ENCODE results near the gene JARID2.

JARID2 gene

DNA sequence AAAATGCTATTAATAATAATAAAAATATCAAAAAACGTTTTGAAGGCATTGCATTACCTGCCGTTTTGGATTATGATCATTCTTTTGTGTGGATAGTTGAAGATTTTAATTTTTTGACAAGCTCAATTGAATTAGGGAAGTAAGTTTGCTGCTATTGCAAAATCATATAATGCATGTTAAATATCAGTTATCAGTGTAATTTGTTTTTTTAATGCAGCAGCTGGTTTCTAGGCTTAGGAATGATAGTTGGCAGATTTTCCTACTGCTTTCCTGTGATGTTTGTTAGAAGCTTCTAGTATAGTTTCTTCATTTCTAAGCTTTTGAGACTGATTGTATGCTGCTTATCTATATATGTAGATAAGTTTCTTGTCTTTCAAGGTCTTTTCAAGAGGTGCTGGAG is 99.0 kb downstream of the JARID2 start:
- Histone ChIP-seq H3K4me3 (no peak overlapping the region), H3K27ac (no peak overlapping the region)

DNA sequence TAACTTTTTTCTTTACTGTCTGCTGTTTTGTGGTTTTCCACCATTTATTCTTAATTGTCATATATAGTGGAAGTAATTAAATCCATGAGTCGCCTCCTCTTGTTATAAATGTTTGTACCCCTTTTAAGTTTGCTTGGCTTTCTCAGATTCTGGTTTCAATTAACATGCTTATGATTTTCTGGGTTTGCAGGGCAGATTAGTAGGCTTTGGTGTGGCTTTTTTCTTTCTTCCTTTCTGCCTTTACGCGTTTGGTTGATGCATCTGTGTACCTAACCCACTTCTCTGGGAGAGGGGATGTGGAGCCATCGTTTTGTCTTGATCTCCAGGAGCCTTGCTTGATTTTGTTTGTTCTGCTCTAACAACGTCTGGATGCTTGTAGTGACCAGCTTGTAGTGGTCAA is 100.4 kb downstream of the JARID2 start:
- no peak overlapping the region for H3K27ac ChIP-seq
- no peak overlapping the region for H3K4me3 ChIP-seq

DNA sequence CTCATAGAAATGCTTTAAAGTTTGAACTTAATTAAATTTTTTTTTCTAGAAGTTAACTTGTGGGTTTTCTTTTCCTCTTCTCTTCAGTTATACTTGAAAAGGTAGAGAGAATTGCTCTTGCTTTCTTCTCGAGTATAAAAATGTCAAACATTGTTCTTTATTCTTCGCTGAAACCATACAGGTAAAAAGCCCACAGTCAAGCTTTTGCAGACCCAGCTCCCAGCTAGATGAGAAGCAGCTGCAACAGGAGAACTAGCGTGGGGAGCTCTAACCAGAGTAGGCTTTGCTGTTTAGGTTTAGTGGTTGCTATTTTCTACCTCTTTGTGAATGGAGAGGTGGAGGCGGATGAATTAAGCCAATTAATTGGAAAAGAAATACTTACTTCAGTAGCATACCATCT is 102.7 kb downstream of the JARID2 start:
- Histone ChIP-seq H3K27ac (no peak overlapping the region), H3K4me3 (no peak overlapping the region)

DNA sequence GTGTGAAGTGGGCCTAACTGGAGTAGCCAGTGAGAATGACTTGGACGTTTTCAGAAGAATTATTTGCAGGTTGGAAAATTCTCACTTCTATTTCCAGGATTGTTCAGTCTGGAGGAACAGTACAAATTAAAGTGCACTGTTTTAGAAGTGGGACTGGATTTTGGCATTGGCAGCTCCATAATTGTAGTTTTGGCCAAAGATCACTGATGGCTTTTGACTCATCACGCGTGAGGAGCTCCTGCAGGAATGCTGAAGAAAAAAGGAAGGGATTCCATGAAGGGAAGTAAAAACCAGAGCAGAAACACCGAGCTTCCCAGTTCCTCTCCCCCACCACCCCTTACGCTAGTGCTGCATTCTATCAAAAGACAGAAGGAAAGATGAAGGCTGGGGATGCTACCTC is 103.5 kb downstream of the JARID2 start:
- no peak overlapping the region for H3K27ac ChIP-seq
- H3K4me3 ChIP-seq, result no peak overlapping the region

DNA sequence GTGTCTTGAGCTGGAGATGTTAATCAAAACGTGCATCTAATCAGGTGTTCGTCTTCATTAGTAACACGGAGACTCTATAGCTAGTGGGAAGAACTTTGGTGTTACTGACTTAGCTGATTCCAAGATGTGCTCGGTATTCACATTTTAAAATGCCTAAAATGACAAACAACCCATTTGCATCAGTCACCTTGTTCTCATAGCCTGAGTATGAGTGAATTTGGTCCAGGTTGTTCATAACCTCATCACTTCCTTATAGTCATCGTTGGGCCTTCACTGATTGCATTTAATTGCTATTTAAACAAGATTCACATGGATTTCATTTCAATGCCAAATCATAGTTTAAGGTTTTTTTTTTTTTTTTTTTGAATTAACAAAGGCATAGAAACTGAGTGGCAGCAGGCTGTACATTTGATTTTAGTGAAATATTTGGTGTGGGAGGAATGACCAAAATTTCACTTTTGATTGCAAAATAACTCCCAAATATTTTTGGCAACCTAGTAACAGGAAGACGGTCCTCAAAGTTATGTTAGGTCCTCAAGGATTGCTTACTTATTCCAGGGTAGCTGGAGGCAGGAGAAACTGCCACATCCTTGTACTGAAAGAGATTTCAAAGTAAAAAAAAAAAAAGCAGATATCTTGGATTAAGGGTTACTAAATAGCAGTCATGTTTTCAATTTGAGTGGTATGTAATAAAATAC is 104.7 kb downstream of the JARID2 start:
- no peak overlapping the region for H3K27ac ChIP-seq

DNA sequence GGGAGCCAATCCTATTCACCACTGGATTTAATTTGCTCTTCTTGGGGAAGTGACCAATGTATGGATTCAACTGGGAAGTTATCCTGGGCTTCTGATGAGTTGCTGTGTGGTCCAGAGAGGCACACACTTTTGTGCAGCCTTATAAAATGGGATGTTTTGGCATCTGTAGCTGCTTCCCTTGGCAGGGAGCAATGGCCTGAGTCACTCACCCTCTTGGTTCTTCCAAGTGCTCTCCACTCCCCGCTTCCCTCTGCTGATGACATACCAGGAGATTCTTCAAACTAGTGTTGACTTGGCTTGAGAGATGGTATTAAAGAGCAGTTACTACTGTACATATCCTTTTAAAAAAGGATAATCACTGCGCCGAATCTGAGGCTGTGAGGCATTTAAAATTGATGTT is 105.8 kb downstream of the JARID2 start:
- H3K27ac ChIP-seq, result no peak overlapping the region

More for the DNA sequence above, 104.7 kb downstream of the JARID2 start:
- H3K4me3 ChIP-seq, result no peak overlapping the region

DNA sequence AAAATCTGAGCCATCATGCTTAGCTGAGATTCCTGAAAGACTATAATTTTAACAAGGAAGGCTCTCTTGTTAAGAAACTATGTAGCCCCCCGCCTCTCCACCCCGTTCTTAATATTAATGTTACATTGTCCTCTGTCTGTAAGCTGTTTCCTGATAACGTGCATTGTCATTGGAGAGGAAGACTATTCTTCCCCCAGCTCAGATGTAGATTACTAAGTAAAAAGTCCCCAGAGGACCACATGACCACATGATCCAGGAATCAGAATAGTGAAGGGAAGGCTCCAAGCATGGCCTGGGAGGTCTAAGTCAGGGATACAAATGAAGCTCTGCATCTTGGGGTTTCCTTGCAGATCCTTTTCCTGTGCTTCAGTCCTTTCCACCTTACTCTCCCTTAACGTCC is 106.4 kb downstream of the JARID2 start:
- no peak overlapping the region for H3K27ac ChIP-seq

More for the DNA sequence above, 105.8 kb downstream of the JARID2 start:
- no peak overlapping the region for H3K4me3 ChIP-seq

DNA sequence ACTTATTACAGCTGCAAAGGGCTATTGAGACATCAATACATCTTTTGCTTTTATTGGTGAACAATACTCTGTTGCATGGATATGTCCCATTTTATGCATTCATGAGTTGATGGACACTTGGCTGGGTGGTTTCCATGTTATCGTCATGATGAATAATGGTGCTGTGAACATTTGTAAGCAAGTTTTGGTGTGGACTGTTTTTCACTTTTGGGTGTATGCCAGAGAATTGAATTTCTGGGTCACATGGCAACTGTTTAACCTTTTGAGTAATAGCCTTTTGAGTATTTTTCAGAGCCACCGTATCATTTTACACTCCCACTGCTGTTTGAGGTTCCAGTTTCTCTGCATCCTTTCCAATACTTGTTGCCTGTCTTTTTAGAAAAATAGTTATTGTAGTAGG is 107.0 kb downstream of the JARID2 start:
- Histone ChIP-seq H3K4me3 (no peak overlapping the region), H3K27ac (no peak overlapping the region)

More for the DNA sequence above, 106.4 kb downstream of the JARID2 start:
- no peak overlapping the region for H3K4me3 ChIP-seq

DNA sequence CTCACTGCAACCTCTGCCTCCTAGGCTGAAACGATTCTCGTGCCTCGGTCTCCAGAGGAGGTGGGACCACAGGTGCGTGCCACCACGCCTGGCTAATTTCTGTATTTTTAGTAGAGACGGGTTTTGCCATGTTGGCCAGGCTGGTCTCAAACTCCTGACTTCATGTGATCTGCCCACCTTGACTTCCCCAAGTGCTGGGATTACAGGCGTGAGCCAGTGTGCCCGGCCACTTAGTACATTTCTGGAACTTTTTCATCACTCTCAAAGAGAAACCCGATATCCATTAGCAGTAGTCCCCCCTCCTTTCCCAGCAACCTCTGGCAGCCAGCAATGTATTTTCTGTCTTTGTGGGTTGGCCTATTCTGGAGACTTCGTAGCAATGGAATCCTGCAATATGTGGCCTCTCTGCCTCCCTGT is 109.8 kb downstream of the JARID2 start:
- Histone ChIP-seq H3K27ac (no peak overlapping the region), H3K4me3 (no peak overlapping the region)

DNA sequence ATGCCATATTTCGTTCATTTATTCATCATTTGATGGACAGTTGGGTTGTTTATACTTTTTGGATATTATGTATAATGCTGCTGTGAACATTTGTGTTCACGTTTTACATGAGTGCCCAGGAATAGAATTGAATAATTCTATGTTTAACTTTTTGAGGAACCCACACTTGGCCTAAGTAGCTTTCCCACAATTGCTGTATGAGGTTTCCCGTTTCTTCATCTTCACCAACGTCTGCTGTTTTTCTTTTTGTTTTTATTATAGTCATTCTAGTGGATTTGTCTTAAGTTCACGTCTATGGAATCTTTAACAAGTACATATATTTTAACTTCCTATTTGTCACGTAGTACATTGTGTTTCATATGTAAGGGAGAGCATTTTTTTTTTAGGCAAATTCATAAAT is 110.3 kb downstream of the JARID2 start:
- Histone ChIP-seq H3K27ac (no peak overlapping the region), H3K4me3 (no peak overlapping the region)

DNA sequence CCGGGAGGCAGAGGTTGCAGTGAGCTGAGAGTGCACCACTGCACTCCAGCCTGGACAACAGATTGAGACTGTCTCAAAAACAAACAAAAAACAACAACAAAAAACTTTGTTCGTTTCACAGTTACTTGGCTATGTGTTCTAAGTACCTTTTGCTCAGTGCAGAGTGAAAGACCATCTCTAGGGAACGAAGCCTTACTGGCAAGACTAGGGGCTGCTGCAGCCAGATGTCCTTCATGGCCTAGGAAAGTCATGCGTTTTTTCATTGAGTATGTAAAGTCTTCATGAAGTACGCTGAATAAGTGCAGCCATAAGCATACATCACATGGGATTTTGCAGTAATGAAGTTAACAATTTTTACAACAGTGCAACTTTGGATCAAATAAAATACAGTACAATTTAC is 111.1 kb downstream of the JARID2 start:
- H3K4me3 ChIP-seq, result no peak overlapping the region
- no peak overlapping the region for H3K27ac ChIP-seq

DNA sequence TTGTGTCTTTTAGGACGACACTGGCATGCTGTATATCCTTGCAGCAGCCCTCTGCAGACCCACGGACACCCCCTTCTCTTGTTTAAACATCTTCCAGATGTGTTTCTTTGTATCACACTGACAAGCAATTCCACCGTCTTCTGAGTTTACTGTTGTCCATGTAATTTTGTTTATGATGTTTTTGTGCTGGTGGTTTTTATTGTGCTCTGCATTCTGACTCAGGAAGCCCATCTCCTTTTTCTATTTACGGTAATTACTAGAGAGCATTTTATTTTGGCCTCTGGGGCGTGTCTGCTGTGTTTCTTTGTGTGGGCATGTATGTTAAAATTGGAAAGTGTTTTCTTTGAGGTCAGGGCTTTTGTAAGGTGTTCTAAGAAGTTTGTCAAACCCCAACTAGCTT is 111.9 kb downstream of the JARID2 start:
- Histone ChIP-seq H3K4me3 (no peak overlapping the region), H3K27ac (no peak overlapping the region)

DNA sequence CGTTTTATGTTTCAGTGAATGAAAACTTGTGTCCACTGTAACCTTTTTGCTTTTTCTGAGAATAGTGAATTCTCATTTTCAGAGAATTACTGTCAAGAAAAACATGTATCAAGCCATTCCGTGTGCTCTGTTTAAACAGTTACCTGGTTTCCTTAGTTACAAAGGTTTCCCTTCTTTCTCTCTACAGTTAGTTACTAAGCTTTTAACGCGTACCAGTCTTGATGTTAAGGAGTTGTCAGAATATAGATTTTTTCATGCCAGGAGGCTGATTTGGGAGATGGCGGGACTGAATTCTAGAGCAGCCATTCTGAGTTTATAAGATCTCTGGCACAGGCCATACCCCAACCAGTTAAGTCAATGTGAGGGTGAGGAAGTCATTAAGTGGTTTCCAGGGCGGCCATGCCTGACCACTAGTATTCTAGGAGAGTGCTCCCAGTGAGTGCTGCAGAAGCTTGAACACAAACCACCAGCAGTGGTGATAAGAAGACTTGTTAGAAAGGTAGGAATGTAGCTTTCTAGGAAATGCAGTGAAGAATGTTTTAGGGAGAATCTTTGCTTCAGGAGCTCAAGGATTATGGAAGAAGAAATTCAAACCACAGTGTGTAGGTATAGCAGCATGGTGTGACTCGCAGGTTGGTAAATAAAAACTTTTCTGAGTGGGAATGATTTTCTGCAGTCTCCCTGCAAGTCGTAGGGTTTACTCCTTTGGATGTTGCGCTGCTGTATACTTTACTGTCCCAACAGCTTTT is 112.9 kb downstream of the JARID2 start:
- Histone ChIP-seq H3K27ac (no peak overlapping the region), H3K4me3 (no peak overlapping the region)

DNA sequence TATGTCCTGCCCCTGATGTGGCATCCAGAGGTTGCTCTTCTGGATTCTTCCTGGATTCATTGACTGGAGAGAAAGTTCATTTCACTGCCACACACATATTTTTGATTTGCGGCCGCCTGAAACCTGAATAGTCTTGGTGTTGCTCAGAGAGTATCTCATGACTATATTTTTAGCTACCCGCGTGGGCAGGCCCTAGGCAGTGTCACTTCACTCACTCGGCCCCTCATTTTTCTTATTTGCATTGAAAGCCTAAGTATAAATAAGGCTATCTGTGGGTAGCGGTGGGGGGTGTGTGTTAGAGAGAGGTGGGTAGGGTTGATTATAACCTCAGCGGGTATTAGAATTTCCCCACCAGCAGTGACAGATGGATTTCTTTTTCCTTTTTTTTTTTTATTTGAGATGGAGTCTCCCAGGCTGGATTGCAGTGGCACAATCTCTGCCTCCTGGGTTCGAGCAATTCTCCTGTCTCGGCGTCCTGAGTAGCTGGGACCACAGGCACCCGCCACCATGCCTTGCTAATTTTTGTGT is 113.5 kb downstream of the JARID2 start:
- no peak overlapping the region for H3K4me3 ChIP-seq
- H3K27ac ChIP-seq, result no peak overlapping the region

DNA sequence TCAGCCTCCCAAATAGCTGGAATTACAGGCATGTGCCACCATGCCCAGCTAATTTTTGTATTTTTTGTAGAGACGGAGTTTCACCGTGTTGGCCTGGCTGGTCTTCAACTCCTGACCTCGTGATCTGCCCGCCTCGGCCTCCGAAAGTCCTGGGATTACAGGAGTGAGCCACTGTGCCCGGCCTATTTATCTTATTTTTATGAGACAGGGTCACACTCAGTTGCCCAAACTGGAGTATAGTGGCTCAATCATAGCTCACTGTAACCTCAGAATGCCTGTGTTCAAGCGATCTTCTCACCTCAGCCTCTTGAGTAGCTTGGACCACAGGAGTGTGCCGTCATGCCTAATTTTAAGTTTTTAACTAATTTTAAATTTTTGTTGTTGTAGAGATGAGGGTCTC is 114.4 kb downstream of the JARID2 start:
- H3K27ac ChIP-seq, result no peak overlapping the region
- no peak overlapping the region for H3K4me3 ChIP-seq

DNA sequence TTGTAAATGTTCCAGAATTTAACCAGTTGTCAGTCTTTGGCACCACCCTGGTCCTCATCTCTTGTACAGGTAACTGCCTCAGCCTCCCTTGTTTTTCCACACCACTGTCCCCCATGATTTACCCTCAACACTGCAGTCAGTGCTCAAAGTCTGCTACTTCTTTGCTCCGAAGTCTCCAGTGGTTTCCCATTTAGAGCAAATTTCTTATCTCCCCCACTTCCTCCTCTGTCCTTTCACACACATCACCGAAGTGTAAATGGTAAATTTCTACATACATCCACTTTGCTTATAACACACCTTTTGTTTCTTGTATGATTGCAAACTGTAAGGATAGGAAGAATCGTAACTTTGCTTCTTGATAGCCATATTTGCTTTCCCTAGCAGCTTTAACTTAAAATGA is 115.3 kb downstream of the JARID2 start:
- Histone ChIP-seq H3K4me3 (no peak overlapping the region), H3K27ac (no peak overlapping the region)

DNA sequence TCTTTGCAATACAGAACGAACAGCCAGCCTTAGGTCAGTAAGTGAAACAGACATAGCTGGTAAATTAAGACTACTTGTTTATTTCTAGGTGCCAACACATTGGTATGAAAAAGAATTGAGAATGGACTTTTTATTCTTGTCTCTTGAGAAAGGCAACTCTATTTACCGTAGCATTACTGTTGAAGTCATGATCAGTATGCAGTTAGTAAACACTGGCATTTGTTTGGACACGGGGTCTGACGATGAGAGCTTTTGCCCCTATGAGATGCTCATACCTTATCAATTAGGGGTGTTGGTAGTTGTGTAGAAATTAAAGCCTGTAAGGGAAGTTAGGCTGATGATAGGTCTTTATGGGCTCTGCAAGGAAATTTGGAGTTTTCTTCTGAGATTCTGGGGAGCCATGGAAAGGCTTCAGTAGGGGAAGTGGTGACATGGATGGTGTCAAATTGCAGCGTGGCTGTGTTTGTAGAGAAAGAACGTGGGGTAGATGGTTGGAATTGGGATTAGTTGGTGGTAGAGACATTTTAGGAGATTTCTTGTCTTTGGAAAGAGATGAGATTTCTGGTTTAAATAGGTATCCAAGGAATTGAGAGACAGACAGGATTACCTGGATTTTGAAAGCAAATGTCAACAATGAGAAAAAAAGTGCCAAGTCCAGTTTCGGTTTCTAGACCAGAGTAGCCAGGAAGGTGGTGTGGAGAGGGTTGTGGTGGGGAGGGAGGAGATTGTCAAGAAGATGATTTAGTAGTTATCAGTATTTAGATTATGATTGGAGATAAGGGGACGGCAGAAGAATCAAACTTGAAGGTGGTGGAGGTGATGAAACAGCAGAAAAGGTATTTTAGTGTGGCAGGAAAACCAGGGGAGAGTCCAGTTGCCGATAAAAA is 116.6 kb downstream of the JARID2 start:
- no peak overlapping the region for H3K27ac ChIP-seq
- no peak overlapping the region for H3K4me3 ChIP-seq

DNA sequence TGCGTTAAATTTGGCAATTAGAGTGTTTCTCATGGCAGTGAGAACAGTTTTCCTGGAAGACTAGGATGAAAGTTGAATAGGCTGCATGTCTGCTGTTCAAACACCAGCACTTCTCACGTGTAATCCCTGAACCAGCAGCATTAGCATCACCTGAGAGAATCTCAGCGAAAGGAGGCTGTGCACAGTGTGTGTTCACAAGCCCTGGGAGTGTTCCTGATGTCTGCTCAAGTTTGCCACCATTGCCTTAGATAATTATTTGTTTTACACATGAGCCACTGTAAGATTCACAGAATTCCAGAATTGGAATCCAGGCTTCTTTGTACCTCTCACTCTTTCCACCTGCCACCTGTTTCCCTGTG is 117.3 kb downstream of the JARID2 start:
- Histone ChIP-seq H3K27ac (no peak overlapping the region), H3K4me3 (no peak overlapping the region)

DNA sequence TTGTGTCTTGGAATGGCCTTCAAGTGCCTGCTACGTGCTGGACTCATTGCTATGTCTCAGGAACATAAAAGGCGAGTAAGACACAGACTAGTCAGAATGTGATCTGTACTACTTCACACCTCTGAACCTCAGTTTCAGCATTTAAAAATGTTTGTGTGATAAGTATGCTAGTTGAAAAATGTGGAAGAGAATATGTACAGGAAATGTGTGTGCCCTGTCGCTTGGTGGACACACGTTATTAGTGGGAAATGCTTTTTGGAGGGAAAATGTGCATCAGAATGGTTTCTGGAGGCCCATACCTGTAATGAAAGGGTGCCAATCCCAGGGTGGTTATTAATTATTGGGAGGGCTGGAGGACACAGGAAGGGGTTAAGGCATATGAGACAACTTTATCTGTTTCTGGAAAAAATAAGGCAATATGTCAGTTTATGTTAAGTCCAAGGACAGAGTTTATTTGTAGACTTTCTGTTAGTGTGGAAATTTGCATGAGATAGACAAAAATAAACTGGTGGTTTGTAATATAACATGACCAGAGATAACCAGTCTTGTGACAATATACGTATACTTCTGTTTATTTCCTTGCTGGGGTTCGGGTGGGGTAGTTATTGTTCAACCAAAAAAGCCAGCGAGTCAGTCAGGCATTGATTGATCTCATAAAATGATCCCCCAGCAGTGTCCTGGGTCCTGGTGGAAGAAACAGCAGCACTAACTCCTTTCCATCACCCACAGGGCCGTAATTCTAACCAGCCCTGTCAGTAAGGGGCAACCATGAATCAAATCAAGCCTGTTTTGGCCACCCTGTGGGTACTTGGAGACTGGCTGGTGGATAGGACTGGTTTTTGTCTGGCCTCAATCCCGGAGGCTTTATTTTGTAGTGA is 117.9 kb downstream of the JARID2 start:
- H3K4me3 ChIP-seq, result no peak overlapping the region
- peak overlapping the region in 2 of 21 experiments; percentile 5 to 51 for H3K27ac ChIP-seq

Data from skin epidermis (tissue), 12 donors.